ENCODE results near the gene ERCC4. TPM values are rescaled to one million over a fixed set of nuclear protein-coding genes. Genes with fewer than 3 reads are reported as not detected.

ERCC4 gene
- total RNA-seq, 1 experiment from 2014 or later, result 23.4 TPM

GRCh38 chr16:13875614-13876284, 44.2 kb upstream of the ERCC4 start:
- H3K9me3 ChIP-seq (ENCODE audit: control insufficient read depth, insufficient read depth, low read depth, low read length), result no peaks in the 10 kb centered on the region
- H3K27me3 ChIP-seq (ENCODE audit: control insufficient read depth, insufficient read depth, low read length), result peaks cover 16% of the 10 kb centered on the region; the same call in 1 of the 2 replicates
- ChIA-PET POLR2A (no interaction called here), CTCF (no interaction called here)
- DNase-seq (ENCODE audit: low read depth, low spot score), result no peak
- H3K36me3 ChIP-seq (ENCODE audit: control insufficient read depth, insufficient read depth, low read length), result no peaks in the 10 kb centered on the region
- intact Hi-C loops (cut with micrococcal nuclease; ENCODE audit: unreplicated experiment) (no loop called here), in situ Hi-C loops (cut with HindIII; ENCODE audit: low pct_unique_long_range_greater_than_20kb, low sequenced_read_pairs) (no loop called here)
- ATAC-seq, result no peak
- H3K4me1 ChIP-seq (ENCODE audit: control insufficient read depth, insufficient read depth, low read length), result no peaks in the 10 kb centered on the region
- no peak overlapping the region for H3K4me3 ChIP-seq (ENCODE audit: low read depth in 2 of 2, low read length in 2 of 2)
- TF ChIP-seq SIN3A (IDR thresholded peaks at IDR 0.05; ENCODE audit: borderline replicate concordance, insufficient read depth, low read depth, low read length), result no peak
- TF ChIP-seq POLR2AphosphoS5 (IDR thresholded peaks at IDR 0.05; ENCODE audit: low read depth, low read length), result no peak
- TF ChIP-seq, protein P1, sequence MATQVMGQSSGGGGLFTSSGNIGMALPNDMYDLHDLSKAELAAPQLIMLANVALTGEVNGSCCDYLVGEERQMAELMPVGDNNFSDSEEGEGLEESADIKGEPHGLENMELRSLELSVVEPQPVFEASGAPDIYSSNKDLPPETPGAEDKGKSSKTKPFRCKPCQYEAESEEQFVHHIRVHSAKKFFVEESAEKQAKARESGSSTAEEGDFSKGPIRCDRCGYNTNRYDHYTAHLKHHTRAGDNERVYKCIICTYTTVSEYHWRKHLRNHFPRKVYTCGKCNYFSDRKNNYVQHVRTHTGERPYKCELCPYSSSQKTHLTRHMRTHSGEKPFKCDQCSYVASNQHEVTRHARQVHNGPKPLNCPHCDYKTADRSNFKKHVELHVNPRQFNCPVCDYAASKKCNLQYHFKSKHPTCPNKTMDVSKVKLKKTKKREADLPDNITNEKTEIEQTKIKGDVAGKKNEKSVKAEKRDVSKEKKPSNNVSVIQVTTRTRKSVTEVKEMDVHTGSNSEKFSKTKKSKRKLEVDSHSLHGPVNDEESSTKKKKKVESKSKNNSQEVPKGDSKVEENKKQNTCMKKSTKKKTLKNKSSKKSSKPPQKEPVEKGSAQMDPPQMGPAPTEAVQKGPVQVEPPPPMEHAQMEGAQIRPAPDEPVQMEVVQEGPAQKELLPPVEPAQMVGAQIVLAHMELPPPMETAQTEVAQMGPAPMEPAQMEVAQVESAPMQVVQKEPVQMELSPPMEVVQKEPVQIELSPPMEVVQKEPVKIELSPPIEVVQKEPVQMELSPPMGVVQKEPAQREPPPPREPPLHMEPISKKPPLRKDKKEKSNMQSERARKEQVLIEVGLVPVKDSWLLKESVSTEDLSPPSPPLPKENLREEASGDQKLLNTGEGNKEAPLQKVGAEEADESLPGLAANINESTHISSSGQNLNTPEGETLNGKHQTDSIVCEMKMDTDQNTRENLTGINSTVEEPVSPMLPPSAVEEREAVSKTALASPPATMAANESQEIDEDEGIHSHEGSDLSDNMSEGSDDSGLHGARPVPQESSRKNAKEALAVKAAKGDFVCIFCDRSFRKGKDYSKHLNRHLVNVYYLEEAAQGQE (IDR thresholded peaks at IDR 0.05; ENCODE audit: insufficient read depth in 1 of 2, low read depth in 2 of 2, low read length in 1 of 2), result no peak
- TF ChIP-seq, protein P2, sequence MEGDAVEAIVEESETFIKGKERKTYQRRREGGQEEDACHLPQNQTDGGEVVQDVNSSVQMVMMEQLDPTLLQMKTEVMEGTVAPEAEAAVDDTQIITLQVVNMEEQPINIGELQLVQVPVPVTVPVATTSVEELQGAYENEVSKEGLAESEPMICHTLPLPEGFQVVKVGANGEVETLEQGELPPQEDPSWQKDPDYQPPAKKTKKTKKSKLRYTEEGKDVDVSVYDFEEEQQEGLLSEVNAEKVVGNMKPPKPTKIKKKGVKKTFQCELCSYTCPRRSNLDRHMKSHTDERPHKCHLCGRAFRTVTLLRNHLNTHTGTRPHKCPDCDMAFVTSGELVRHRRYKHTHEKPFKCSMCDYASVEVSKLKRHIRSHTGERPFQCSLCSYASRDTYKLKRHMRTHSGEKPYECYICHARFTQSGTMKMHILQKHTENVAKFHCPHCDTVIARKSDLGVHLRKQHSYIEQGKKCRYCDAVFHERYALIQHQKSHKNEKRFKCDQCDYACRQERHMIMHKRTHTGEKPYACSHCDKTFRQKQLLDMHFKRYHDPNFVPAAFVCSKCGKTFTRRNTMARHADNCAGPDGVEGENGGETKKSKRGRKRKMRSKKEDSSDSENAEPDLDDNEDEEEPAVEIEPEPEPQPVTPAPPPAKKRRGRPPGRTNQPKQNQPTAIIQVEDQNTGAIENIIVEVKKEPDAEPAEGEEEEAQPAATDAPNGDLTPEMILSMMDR (IDR thresholded peaks at IDR 0.05), result no peak
- TF ChIP-seq TCF7L2 (IDR thresholded peaks at IDR 0.05; ENCODE audit: low read depth, low read length), result no peak
- no peak overlapping the region for H3K27ac ChIP-seq (ENCODE audit: low read length)
- BruUV-seq (replicated peaks), result no TSS peak

- CTCF ChIA-PET, result no interaction called here
- no peak overlapping the region for H3K4me3 ChIP-seq (ENCODE audit: low read depth in 2 of 2, low read length in 2 of 2)
- TF ChIP-seq TCF7L2 (IDR thresholded peaks at IDR 0.05; ENCODE audit: low read depth, low read length) (no peak; the same call in 1 of the 2 replicates), POLR2AphosphoS5 (IDR thresholded peaks at IDR 0.05; ENCODE audit: low read depth, low read length) (no peak), SIN3A (IDR thresholded peaks at IDR 0.05; ENCODE audit: borderline replicate concordance, insufficient read depth, low read depth, low read length) (no peak)
- TF ChIP-seq, protein P2 (IDR thresholded peaks at IDR 0.05), result no peak
- TF ChIP-seq, protein P1 (IDR thresholded peaks at IDR 0.05; ENCODE audit: insufficient read depth in 1 of 2, low read depth in 2 of 2, low read length in 1 of 2), result no peak
- H3K27me3 ChIP-seq (ENCODE audit: control insufficient read depth, insufficient read depth, low read length), result peaks cover 3% of the 10 kb centered on the region; the same call in 1 of the 2 replicates
- H3K36me3 ChIP-seq (ENCODE audit: control insufficient read depth, insufficient read depth, low read length), result no peaks in the 10 kb centered on the region
- POLR2A ChIA-PET, result no interaction called here
- in situ Hi-C loops (cut with HindIII; ENCODE audit: low pct_unique_long_range_greater_than_20kb, low sequenced_read_pairs) (no loop called here), intact Hi-C loops (cut with micrococcal nuclease; ENCODE audit: unreplicated experiment) (no loop called here)
- BruUV-seq (replicated peaks), result no TSS peak
- no peaks in the 10 kb centered on the region; the same call in 1 of the 2 replicates for H3K4me1 ChIP-seq (ENCODE audit: control insufficient read depth, insufficient read depth, low read length)
- 0 out of 2 replicates have a peak, but pooled peaks cover 5% of the 10 kb centered on the region for H3K9me3 ChIP-seq (ENCODE audit: control insufficient read depth, insufficient read depth, low read depth, low read length)
- DNase-seq (ENCODE audit: low read depth, low spot score), result no peak
- no peak overlapping the region for H3K27ac ChIP-seq (ENCODE audit: low read length)
- peak; percentile 73; the same call in 1 of the 2 replicates for ATAC-seq
Observed at GRCh38 chr16:13883276-13883675, 36.7 kb upstream of the ERCC4 start.

Data from Panc1 (cell line).